ENCODE data around the gene PTPRQ. TPM values are rescaled to one million over a fixed set of nuclear protein-coding genes. Genes with fewer than 3 reads are reported as not detected.

Gene PTPRQ
- total RNA-seq, 1 donor = 5.4 TPM

GRCh38 chr12:80484746-80485145 lies 40.7 kb downstream of the PTPRQ start:
- H3K4me2 ChIP-seq (ENCODE audit: insufficient read depth, low read length) = no peak overlapping the region
- H3K4me3 ChIP-seq (ENCODE audit: insufficient read depth, low read length) = no peak overlapping the region
- no peaks in the 10 kb centered on the region for H3K4me1 ChIP-seq (ENCODE audit: insufficient read depth, low read length)
- TF ChIP-seq, protein P1, sequence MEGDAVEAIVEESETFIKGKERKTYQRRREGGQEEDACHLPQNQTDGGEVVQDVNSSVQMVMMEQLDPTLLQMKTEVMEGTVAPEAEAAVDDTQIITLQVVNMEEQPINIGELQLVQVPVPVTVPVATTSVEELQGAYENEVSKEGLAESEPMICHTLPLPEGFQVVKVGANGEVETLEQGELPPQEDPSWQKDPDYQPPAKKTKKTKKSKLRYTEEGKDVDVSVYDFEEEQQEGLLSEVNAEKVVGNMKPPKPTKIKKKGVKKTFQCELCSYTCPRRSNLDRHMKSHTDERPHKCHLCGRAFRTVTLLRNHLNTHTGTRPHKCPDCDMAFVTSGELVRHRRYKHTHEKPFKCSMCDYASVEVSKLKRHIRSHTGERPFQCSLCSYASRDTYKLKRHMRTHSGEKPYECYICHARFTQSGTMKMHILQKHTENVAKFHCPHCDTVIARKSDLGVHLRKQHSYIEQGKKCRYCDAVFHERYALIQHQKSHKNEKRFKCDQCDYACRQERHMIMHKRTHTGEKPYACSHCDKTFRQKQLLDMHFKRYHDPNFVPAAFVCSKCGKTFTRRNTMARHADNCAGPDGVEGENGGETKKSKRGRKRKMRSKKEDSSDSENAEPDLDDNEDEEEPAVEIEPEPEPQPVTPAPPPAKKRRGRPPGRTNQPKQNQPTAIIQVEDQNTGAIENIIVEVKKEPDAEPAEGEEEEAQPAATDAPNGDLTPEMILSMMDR (IDR thresholded peaks at IDR 0.05; ENCODE audit: extremely low read depth, low read depth, low read length) = no peak
- H3K36me3 ChIP-seq (ENCODE audit: insufficient read depth, low read length) = no peaks in the 10 kb centered on the region
- no peaks in the 10 kb centered on the region for H3K9me3 ChIP-seq (ENCODE audit: low read depth, low read length)
- no peak overlapping the region for H3K27ac ChIP-seq (ENCODE audit: low read depth, low read length)
- no peak for DNase-seq (ENCODE audit: insufficient read length, low spot score, missing footprints)
- H4K20me1 ChIP-seq (ENCODE audit: insufficient read depth, low read length) = no peaks in the 10 kb centered on the region
- H2AFZ ChIP-seq (ENCODE audit: low read length) = no peak overlapping the region
- H3K27me3 ChIP-seq (ENCODE audit: insufficient read depth, low read length) = no peaks in the 10 kb centered on the region
- H3K79me2 ChIP-seq (ENCODE audit: insufficient read depth, low read length) = no peaks in the 10 kb centered on the region

- Histone ChIP-seq H3K79me2 (ENCODE audit: insufficient read depth, low read length) (no peaks in the 10 kb centered on the region), H3K4me3 (ENCODE audit: insufficient read depth, low read length) (no peak overlapping the region), H3K9me3 (ENCODE audit: low read depth, low read length) (no peaks in the 10 kb centered on the region), H2AFZ (ENCODE audit: low read length) (no peak overlapping the region), H3K27ac (ENCODE audit: low read depth, low read length) (no peak overlapping the region), H3K27me3 (ENCODE audit: insufficient read depth, low read length) (no peaks in the 10 kb centered on the region), H3K4me1 (ENCODE audit: insufficient read depth, low read length) (peaks cover 1% of the 10 kb centered on the region), H3K36me3 (ENCODE audit: insufficient read depth, low read length) (no peaks in the 10 kb centered on the region), H4K20me1 (ENCODE audit: insufficient read depth, low read length) (no peaks in the 10 kb centered on the region), H3K4me2 (ENCODE audit: insufficient read depth, low read length) (no peak overlapping the region)
- DNase-seq (ENCODE audit: insufficient read length, low spot score, missing footprints) = no peak
- TF ChIP-seq, protein P1 (IDR thresholded peaks at IDR 0.05; ENCODE audit: extremely low read depth, low read depth, low read length) = no peak
Observed at GRCh38 chr12:80485222-80485987, 41.4 kb downstream of the PTPRQ start.

GRCh38 chr12:80490329-80490728 lies 46.3 kb downstream of the PTPRQ start:
- TF ChIP-seq, protein P1 (IDR thresholded peaks at IDR 0.05; ENCODE audit: extremely low read depth, low read depth, low read length) = no peak
- no peak overlapping the region for H2AFZ ChIP-seq (ENCODE audit: low read length)
- no peaks in the 10 kb centered on the region for H4K20me1 ChIP-seq (ENCODE audit: insufficient read depth, low read length)
- H3K4me3 ChIP-seq (ENCODE audit: insufficient read depth, low read length) = no peak overlapping the region
- no peak for DNase-seq (ENCODE audit: insufficient read length, low spot score, missing footprints)
- H3K27ac ChIP-seq (ENCODE audit: low read depth, low read length) = no peak overlapping the region
- H3K4me2 ChIP-seq (ENCODE audit: insufficient read depth, low read length) = no peak overlapping the region
- no peaks in the 10 kb centered on the region for H3K79me2 ChIP-seq (ENCODE audit: insufficient read depth, low read length)
- H3K36me3 ChIP-seq (ENCODE audit: insufficient read depth, low read length) = no peaks in the 10 kb centered on the region
- H3K4me1 ChIP-seq (ENCODE audit: insufficient read depth, low read length) = peaks cover 8% of the 10 kb centered on the region
- no peaks in the 10 kb centered on the region for H3K9me3 ChIP-seq (ENCODE audit: low read depth, low read length)
- H3K27me3 ChIP-seq (ENCODE audit: insufficient read depth, low read length) = no peaks in the 10 kb centered on the region

DNA sequence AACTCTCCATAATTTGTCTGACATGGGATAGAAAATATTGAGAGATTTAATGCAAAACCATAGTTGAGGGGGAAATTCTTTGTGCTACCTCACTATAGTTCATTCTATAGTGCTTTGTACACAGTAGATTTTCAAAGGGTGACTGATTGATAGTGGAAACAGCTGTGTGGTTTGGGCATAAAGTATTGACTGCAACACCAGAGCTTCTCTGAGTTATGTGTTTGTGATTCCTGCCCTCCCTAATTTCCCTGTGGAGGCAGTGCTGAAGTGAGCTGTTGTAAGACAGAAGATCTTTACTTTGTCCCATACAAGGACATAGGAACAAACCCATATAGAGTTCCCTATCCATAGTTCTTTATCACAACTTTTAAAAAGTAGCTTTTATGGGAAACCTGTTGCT lies 47.1 kb downstream of the PTPRQ start:
- no peak for DNase-seq (ENCODE audit: insufficient read length, low spot score, missing footprints)
- Histone ChIP-seq H3K9me3 (ENCODE audit: low read depth, low read length) (no peaks in the 10 kb centered on the region), H3K79me2 (ENCODE audit: insufficient read depth, low read length) (no peaks in the 10 kb centered on the region), H3K27ac (ENCODE audit: low read depth, low read length) (no peak overlapping the region), H3K4me1 (ENCODE audit: insufficient read depth, low read length) (peaks cover 8% of the 10 kb centered on the region), H4K20me1 (ENCODE audit: insufficient read depth, low read length) (no peaks in the 10 kb centered on the region), H3K4me2 (ENCODE audit: insufficient read depth, low read length) (no peak overlapping the region), H3K4me3 (ENCODE audit: insufficient read depth, low read length) (no peak overlapping the region), H3K27me3 (ENCODE audit: insufficient read depth, low read length) (no peaks in the 10 kb centered on the region), H3K36me3 (ENCODE audit: insufficient read depth, low read length) (no peaks in the 10 kb centered on the region), H2AFZ (ENCODE audit: low read length) (no peak overlapping the region)
- TF ChIP-seq, protein P1 (IDR thresholded peaks at IDR 0.05; ENCODE audit: extremely low read depth, low read depth, low read length) = no peak
